Fibroblast of the conjunctiva (primary cell): Measurements from ENCODE around the gene VSIG10.
"Not testable (repeated sequence)": the region's sequence is repeated elsewhere in the genome, so short reads cannot be mapped to it uniquely, and the experiment has no call there.

Source experiments
- DNase-seq: peaks from one replicate; pipeline ENCODE4 v3.0.0-alpha.2; 2010; ENCODE audit warnings: low read depth

Gene VSIG10

GRCh38 chr12:118103601-118104382 lies at the start of gene VSIG10:
VSIG10 (minus strand) TSS chr12:118104011; CDS start chr12:118103671, 340 bp downstream.
- peak; percentile 21 for DNase-seq

GRCh38 chr12:118151755-118152154 lies 47.9 kb upstream of the VSIG10 start:
- no peak for DNase-seq

GRCh38 chr12:118150625-118151024 lies 46.8 kb upstream of the VSIG10 start:
- no peak for DNase-seq

GRCh38 chr12:118148287-118148686 lies 44.5 kb upstream of the VSIG10 start:
- no peak for DNase-seq

- DNase-seq: no peak
These were observed 42.0 kb upstream of the VSIG10 start for GRCh38 chr12:118145798-118146156.

- no peak for DNase-seq
These were observed 41.4 kb upstream of the VSIG10 start for GRCh38 chr12:118145113-118145797.

- DNase-seq: no peak
These were observed 40.7 kb upstream of the VSIG10 start for GRCh38 chr12:118144499-118144898.

GRCh38 chr12:118140825-118141224 lies 37.0 kb upstream of the VSIG10 start:
- DNase-seq: no peak

GRCh38 chr12:118137148-118137678 lies 33.4 kb upstream of the VSIG10 start:
- no peak for DNase-seq

- no peak for DNase-seq
These were observed 32.8 kb upstream of the VSIG10 start for GRCh38 chr12:118136559-118137003.

- peak; percentile 75 for DNase-seq
These were observed 32.2 kb upstream of the VSIG10 start, which contains the start of gene PEBP1 for GRCh38 chr12:118135788-118136558. PEBP1 (plus strand) TSS chr12:118136124; CDS start chr12:118136210, 86 bp downstream.

- DNase-seq: not testable (repeated sequence)
These were observed 25.6 kb upstream of the VSIG10 start for GRCh38 chr12:118129436-118129835.

GRCh38 chr12:118127867-118128266 lies 24.1 kb upstream of the VSIG10 start:
- no peak for DNase-seq

GRCh38 chr12:118126119-118126757 lies 22.4 kb upstream of the VSIG10 start:
- no peak for DNase-seq

- no peak for DNase-seq
These were observed 21.9 kb upstream of the VSIG10 start for GRCh38 chr12:118125743-118126118.

GRCh38 chr12:118124333-118124874 lies 20.6 kb upstream of the VSIG10 start:
- no peak for DNase-seq

GRCh38 chr12:118122264-118122663 lies 18.5 kb upstream of the VSIG10 start:
- no peak for DNase-seq

- peak; percentile 39 for DNase-seq
These were observed 17.0 kb upstream of the VSIG10 start for GRCh38 chr12:118120579-118121363.

GRCh38 chr12:118119449-118119879 lies 15.7 kb upstream of the VSIG10 start:
- DNase-seq: no peak

- no peak for DNase-seq
These were observed 5.3 kb upstream of the VSIG10 start for GRCh38 chr12:118109088-118109487.

- no peak for DNase-seq
These were observed 3.9 kb upstream of the VSIG10 start for GRCh38 chr12:118107694-118108093.
